GM19025 (cell line): ENCODE measurements around the gene CCL7.

Experiments used
- ATAC-seq: cut with Tn5 transposase; IDR thresholded peaks from one replicate; pipeline ENCODE4 v1.9.1; 2021; ENCODE audit warnings: mild to moderate bottlenecking, low read depth, moderate library complexity; ENCODE audit not compliant: unreplicated experiment

Gene CCL7

GRCh38 chr17:34283571-34283970 is 13.6 kb downstream of the CCL7 start:
- ATAC-seq = no peak

- no peak for ATAC-seq
These were observed 15.3 kb downstream of the CCL7 start, which contains the start of gene CCL11 for GRCh38 chr17:34285286-34285792. CCL11 (plus strand) TSS chr17:34285742; CDS start chr17:34285809, 67 bp downstream.

- ATAC-seq = no peak
These were observed 17.9 kb downstream of the CCL7 start for GRCh38 chr17:34287875-34288274.

GRCh38 chr17:34290586-34290985 is 20.6 kb downstream of the CCL7 start:
- no peak for ATAC-seq

- ATAC-seq = no peak
These were observed 21.8 kb downstream of the CCL7 start for GRCh38 chr17:34291721-34292348.

GRCh38 chr17:34299027-34299426 is 29.0 kb downstream of the CCL7 start:
- no peak for ATAC-seq

GRCh38 chr17:34299956-34300577 is 30.0 kb downstream of the CCL7 start:
- ATAC-seq = no peak

- ATAC-seq = no peak
These were observed 30.8 kb downstream of the CCL7 start for GRCh38 chr17:34300652-34301370.

GRCh38 chr17:34301986-34302385 is 32.0 kb downstream of the CCL7 start:
- ATAC-seq = no peak

GRCh38 chr17:34302636-34303035 is 32.6 kb downstream of the CCL7 start:
- ATAC-seq = no peak

- ATAC-seq = no peak
These were observed 33.6 kb downstream of the CCL7 start for GRCh38 chr17:34303606-34304005.

- no peak for ATAC-seq
These were observed 35.0 kb downstream of the CCL7 start for GRCh38 chr17:34305061-34305460.

- no peak for ATAC-seq
These were observed 35.6 kb downstream of the CCL7 start for GRCh38 chr17:34305606-34306005.

- ATAC-seq = no peak
These were observed 36.4 kb downstream of the CCL7 start for GRCh38 chr17:34306466-34306865.

- ATAC-seq = no peak
These were observed 37.1 kb downstream of the CCL7 start for GRCh38 chr17:34307110-34307509.

GRCh38 chr17:34308371-34308770 is 38.4 kb downstream of the CCL7 start:
- ATAC-seq = no peak

GRCh38 chr17:34311291-34311690 is 41.3 kb downstream of the CCL7 start:
- no peak for ATAC-seq

GRCh38 chr17:34312080-34312479 is 42.1 kb downstream of the CCL7 start:
- no peak for ATAC-seq

- ATAC-seq = no peak
These were observed 43.1 kb downstream of the CCL7 start for GRCh38 chr17:34313164-34313563.

GRCh38 chr17:34314279-34314678 is 44.3 kb downstream of the CCL7 start:
- no peak for ATAC-seq

- no peak for ATAC-seq
These were observed 48.5 kb downstream of the CCL7 start for GRCh38 chr17:34318474-34318873.
